Measurements from ENCODE around the gene MRPS18C. TPM values are rescaled to one million over a fixed set of nuclear protein-coding genes. Genes with fewer than 3 reads are reported as not detected.

MRPS18C gene
- total RNA-seq = 10 to 100 TPM; 12.3 to 29.6 (median 23.9) TPM

DNA sequence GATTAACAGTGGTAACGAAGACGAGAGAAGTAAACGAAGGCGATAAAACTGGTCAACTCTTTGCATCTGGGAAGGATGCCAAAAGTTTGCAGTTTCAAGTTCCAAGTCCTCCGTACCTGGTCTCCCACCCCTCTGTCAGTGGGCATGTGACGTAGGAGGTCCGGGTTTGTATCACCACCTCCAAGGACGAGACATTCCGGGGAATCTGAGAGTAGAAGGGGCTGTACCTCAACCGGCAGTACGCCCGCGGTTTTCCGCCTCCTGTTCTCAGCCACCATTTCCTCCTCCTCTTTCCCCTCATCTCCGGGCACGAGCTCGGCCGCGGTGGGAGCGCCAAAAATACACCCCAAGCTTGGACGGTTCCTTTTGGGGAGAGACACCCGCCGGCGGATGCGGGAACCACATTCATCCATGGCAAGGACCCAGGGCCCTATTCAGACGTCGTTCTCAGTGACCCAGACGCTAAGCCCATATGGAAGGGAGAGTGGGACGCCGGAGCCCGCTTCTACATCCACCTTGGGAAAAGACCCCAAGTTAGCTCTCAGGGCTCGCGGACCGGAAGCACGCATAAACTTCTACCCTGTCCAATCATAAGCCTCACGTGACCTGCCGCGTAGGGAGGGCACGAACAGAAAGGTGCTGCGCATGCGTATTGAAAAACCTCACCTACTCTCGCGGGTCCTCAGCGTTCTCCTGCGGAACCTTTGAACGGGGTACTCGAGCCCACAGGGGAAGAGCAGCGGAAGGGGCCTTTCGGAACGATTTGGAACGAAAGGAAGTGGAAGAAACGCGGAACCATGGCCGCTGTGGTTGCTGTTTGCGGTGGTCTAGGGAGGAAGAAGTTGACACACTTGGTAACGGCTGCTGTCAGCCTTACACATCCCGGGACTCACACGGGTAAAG is at the start of gene MRPS18C, which contains the start of gene HELQ:
Gene MRPS18C (plus strand): TSS at position 778 of the 903 bp plus-strand sequence. CDS start 20 bp downstream, at position 798.
Gene HELQ (minus strand): TSS at position 543 of the 903 bp plus-strand sequence. CDS start 130 bp downstream, at position 413.
- ATAC-seq (ENCODE audit: low FRiP score) (peak; percentile 99), DNase-seq (ENCODE audit: low spot score) (peak; percentile 95)
- TF ChIP-seq, protein P1, sequence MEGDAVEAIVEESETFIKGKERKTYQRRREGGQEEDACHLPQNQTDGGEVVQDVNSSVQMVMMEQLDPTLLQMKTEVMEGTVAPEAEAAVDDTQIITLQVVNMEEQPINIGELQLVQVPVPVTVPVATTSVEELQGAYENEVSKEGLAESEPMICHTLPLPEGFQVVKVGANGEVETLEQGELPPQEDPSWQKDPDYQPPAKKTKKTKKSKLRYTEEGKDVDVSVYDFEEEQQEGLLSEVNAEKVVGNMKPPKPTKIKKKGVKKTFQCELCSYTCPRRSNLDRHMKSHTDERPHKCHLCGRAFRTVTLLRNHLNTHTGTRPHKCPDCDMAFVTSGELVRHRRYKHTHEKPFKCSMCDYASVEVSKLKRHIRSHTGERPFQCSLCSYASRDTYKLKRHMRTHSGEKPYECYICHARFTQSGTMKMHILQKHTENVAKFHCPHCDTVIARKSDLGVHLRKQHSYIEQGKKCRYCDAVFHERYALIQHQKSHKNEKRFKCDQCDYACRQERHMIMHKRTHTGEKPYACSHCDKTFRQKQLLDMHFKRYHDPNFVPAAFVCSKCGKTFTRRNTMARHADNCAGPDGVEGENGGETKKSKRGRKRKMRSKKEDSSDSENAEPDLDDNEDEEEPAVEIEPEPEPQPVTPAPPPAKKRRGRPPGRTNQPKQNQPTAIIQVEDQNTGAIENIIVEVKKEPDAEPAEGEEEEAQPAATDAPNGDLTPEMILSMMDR (IDR thresholded peaks at IDR 0.05) = no peak

- TF ChIP-seq, protein P1 (IDR thresholded peaks at IDR 0.05) = no peak
- no peak for ATAC-seq (ENCODE audit: low FRiP score)
Observed at GRCh38 chr4:83408908-83409307, 47.0 kb upstream of the MRPS18C start.

DNA sequence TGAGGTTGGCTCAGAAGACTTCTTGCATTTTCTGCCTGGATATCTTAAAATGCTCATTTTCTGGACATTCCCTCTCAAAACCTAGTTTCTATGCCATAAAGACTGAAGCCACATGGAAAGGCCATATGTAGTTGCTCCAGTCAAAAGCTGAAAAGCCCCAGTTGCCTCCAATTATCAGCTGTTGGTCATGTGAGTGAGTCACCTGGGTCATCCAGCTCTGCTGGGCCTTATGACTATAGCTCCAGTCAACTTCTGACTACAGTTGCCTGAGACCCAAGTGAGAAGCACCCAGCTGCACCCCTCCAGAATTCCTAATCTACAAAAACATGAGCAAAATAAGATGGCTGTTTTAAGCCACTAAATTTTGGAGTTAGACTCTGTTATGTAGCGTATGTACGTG is 42.2 kb upstream of the MRPS18C start:
- TF ChIP-seq, protein P1 (IDR thresholded peaks at IDR 0.05) = no peak
- no peak for ATAC-seq (ENCODE audit: low FRiP score)
- DNase-seq (ENCODE audit: low spot score) = no peak

More at GRCh38 chr4:83408908-83409307, 47.0 kb upstream of the MRPS18C start:
- DNase-seq (ENCODE audit: low spot score) = no peak

- DNase-seq (ENCODE audit: low spot score) (no peak), ATAC-seq (ENCODE audit: low FRiP score) (no peak)
- TF ChIP-seq, protein P1 (IDR thresholded peaks at IDR 0.05) = no peak
Observed at GRCh38 chr4:83417566-83417965, 38.3 kb upstream of the MRPS18C start.

DNA sequence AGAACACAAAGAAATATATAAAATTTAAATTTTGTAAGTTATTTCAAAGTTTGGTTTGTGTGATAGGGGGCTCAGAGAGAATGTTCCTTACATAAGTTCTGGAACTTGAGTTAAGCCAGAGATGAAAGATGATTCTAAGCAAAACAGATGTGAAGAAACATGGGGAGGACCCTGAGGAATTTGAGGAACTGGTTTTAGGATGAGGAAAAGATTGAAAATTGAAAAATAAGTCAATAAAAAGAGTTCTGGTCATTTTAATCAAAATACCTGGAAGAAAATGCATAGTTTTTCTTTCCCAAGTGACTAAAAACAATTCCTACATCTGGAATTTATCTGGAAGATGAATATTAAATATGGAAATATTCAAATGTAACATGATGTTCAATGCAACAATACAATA is 37.6 kb upstream of the MRPS18C start:
- no peak for ATAC-seq (ENCODE audit: low FRiP score)

DNA sequence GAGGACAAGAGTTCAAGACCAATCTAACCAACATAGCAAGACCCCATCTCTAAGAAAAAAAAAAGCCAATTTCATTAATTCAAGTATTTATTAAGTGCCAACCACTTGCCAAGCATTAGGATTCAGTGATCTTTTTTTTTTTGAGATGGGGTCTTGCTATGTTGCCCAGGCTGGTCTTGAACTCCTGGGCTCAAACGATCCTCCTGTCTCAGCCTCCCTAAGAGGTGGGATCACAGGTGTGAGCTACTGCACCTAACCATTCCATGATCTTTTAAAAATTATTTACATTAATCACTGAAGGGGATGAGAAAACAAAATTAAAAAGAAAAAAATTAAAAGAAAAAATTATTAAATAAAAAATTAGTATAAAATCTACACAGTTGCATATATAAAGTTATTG is 24.7 kb upstream of the MRPS18C start:
- TF ChIP-seq, protein P1 (IDR thresholded peaks at IDR 0.05) = no peak
- DNase-seq (ENCODE audit: low spot score) = no peak
- no peak for ATAC-seq (ENCODE audit: low FRiP score)

More for the DNA sequence above, 37.6 kb upstream of the MRPS18C start:
- no peak for DNase-seq (ENCODE audit: low spot score)
- TF ChIP-seq, protein P1 (IDR thresholded peaks at IDR 0.05) = no peak

Data from omental fat pad (tissue), 4 donors.